ENCODE results near the gene CSNK1G2. TPM values are rescaled to one million over a fixed set of nuclear protein-coding genes. Genes with fewer than 3 reads are reported as not detected.

CSNK1G2 gene
- polyA plus RNA-seq, 1 experiment, result 22.9 TPM

- H3K4me3 ChIP-seq (ENCODE audit: low read depth, low read length), result peak overlapping the region; percentile 72
- no peak for TF ChIP-seq CTCF (IDR thresholded peaks at IDR 0.05; ENCODE audit: low read depth, low read length)
- H3K27ac ChIP-seq (ENCODE audit: low read depth, low read length), result no peak overlapping the region
- CTCF ChIA-PET, result no interaction called here
- H3K9me3 ChIP-seq (ENCODE audit: control insufficient read depth, insufficient read depth, low read length), result peaks cover 4% of the 10 kb centered on the region; the same call in 1 of the 2 replicates
- POLR2A ChIA-PET, result no interaction called here
- no peak for DNase-seq (ENCODE audit: low read depth, low spot score)
- no peaks in the 10 kb centered on the region for H3K27me3 ChIP-seq (ENCODE audit: control insufficient read depth, insufficient read depth, low read length)
Observed at GRCh38 chr19:2014731-2015607, 74.0 kb downstream of the CSNK1G2 start.

GRCh38 chr19:2015608-2015950 lies 74.6 kb downstream of the CSNK1G2 start, which contains the start of gene BTBD2:
BTBD2 (minus strand) TSS chr19:2015714; CDS start chr19:2015703, 11 bp downstream.
- Histone ChIP-seq H3K27me3 (ENCODE audit: control insufficient read depth, insufficient read depth, low read length) (no peaks in the 10 kb centered on the region), H3K9me3 (ENCODE audit: control insufficient read depth, insufficient read depth, low read length) (no peaks in the 10 kb centered on the region; the same call in 1 of the 2 replicates), H3K27ac (ENCODE audit: low read depth, low read length) (no peak within 1 kb of the TSS), H3K4me3 (ENCODE audit: low read depth, low read length) (peak within 1 kb of the TSS; percentile 72)
- DNase-seq (ENCODE audit: low read depth, low spot score), result peak; percentile 73
- no peak for TF ChIP-seq CTCF (IDR thresholded peaks at IDR 0.05; ENCODE audit: low read depth, low read length)
- ChIA-PET CTCF (no interaction called here), POLR2A (no interaction called here)

GRCh38 chr19:2016041-2016807 lies 75.3 kb downstream of the CSNK1G2 start:
- peak; percentile 63 for DNase-seq (ENCODE audit: low read depth, low spot score)
- Histone ChIP-seq H3K4me3 (ENCODE audit: low read depth, low read length) (peak overlapping the region; percentile 57), H3K27me3 (ENCODE audit: control insufficient read depth, insufficient read depth, low read length) (no peaks in the 10 kb centered on the region), H3K9me3 (ENCODE audit: control insufficient read depth, insufficient read depth, low read length) (no peaks in the 10 kb centered on the region; the same call in 1 of the 2 replicates), H3K27ac (ENCODE audit: low read depth, low read length) (no peak overlapping the region)
- ChIA-PET CTCF (interaction anchor here (0.6 to 1.3 kb wide), 2 partner anchors 34 to 53 kb away, joined by 3 to 5 read pairs; no protein-coding TSS in a partner anchor), POLR2A (no interaction called here)
- TF ChIP-seq CTCF (IDR thresholded peaks at IDR 0.05; ENCODE audit: low read depth, low read length), result no peak

- no peak overlapping the region for H3K4me3 ChIP-seq (ENCODE audit: low read depth, low read length)
- H3K9me3 ChIP-seq (ENCODE audit: control insufficient read depth, insufficient read depth, low read length), result no peaks in the 10 kb centered on the region; the same call in 1 of the 2 replicates
- no peak for DNase-seq (ENCODE audit: low read depth, low spot score)
- H3K27ac ChIP-seq (ENCODE audit: low read depth, low read length), result no peak overlapping the region
- TF ChIP-seq CTCF (IDR thresholded peaks at IDR 0.05; ENCODE audit: low read depth, low read length), result no peak
- POLR2A ChIA-PET, result no interaction called here
- CTCF ChIA-PET, result interaction anchor here (0.6 to 3.8 kb wide), 14 partner anchors 9 to 217 kb away, joined by 3 to 35 read pairs (median 4); partner anchors contain the start of gene PLEKHJ1
- peaks cover 4% of the 10 kb centered on the region for H3K27me3 ChIP-seq (ENCODE audit: control insufficient read depth, insufficient read depth, low read length)
Observed at GRCh38 chr19:2018752-2019151, 77.8 kb downstream of the CSNK1G2 start.
